ENCODE results near the gene RELT. TPM values are rescaled to one million over a fixed set of nuclear protein-coding genes. Genes with fewer than 3 reads are reported as not detected.

The RELT gene
- total and polyA plus RNA-seq, 2 experiments from 2014 or later, result 2.0 to 6.3 TPM

- H3K27me3 ChIP-seq (ENCODE audit: insufficient read depth), result no peaks in the 10 kb centered on the region
- DNase-seq (ENCODE audit: low spot score) (no peak), ATAC-seq (no peak)
- no peaks in the 10 kb centered on the region for H3K4me1 ChIP-seq (ENCODE audit: insufficient read depth)
- Mint-ChIP-seq H3K36me3 (ENCODE audit: low read depth) (peaks cover 11% of the 10 kb centered on the region), H3K27me3 (ENCODE audit: insufficient read depth, low read depth, poor library complexity) (no peaks in the 10 kb centered on the region), H3K4me1 (peaks cover 5% of the 10 kb centered on the region; the same call in 1 of the 3 replicates), H3K9me3 (no peaks in the 10 kb centered on the region), H3K27ac (no peak overlapping the region), H3K4me3 (no peak overlapping the region)
- H3K9me2 ChIP-seq (ENCODE audit: insufficient read depth), result no peaks in the 10 kb centered on the region
- no peaks in the 10 kb centered on the region for H3K79me2 ChIP-seq (replicated peaks; ENCODE audit: insufficient read depth)
- no peak overlapping the region for H3K27ac ChIP-seq (ENCODE audit: low read depth)
- H3K4me3 ChIP-seq, result no peak overlapping the region
- H3F3A ChIP-seq (replicated peaks; ENCODE audit: low read depth), result 0 out of 2 replicates have a peak, but pooled peaks cover 2% of the 10 kb centered on the region
- no peaks in the 10 kb centered on the region for H3K36me3 ChIP-seq (ENCODE audit: insufficient read depth)
- peaks cover under 1% of the 10 kb centered on the region for H4K20me1 ChIP-seq (replicated peaks; ENCODE audit: insufficient read depth)
- TF ChIP-seq CREB1 (CRISPR knock-in tag; IDR thresholded peaks at IDR 0.05; ENCODE audit: low read depth), result no peak
- no peak for TF ChIP-seq JUNB (IDR thresholded peaks at IDR 0.05; ENCODE audit: unreplicated experiment)
- no peak for TF ChIP-seq POLR2AphosphoS5 (IDR thresholded peaks at IDR 0.05; ENCODE audit: low read depth)
- no peak for TF ChIP-seq STAT1 (IDR thresholded peaks at IDR 0.05; ENCODE audit: unreplicated experiment)
- TF ChIP-seq ZNF331 (CRISPR knock-in tag; IDR thresholded peaks at IDR 0.05; ENCODE audit: low read depth), result no peak
- TF ChIP-seq ETS1 (IDR thresholded peaks at IDR 0.05), result no peak
- no peak for TF ChIP-seq REST (IDR thresholded peaks at IDR 0.05; ENCODE audit: unreplicated experiment)
- TF ChIP-seq CTCF (conservative IDR thresholded peaks at IDR 0.05; ENCODE audit: low read depth in 2 of 2), result no peak
- no peak for TF ChIP-seq ZNF462 (CRISPR knock-in tag; IDR thresholded peaks at IDR 0.05)
- no peak for TF ChIP-seq EZH2 (IDR thresholded peaks at IDR 0.05; ENCODE audit: low read depth, unreplicated experiment)
- TF ChIP-seq NANOG (IDR thresholded peaks at IDR 0.05; ENCODE audit: borderline replicate concordance), result no peak
- TF ChIP-seq ZNF114 (CRISPR knock-in tag; IDR thresholded peaks at IDR 0.05), result no peak
- no peak for TF ChIP-seq EZH2phosphoT487 (IDR thresholded peaks at IDR 0.05; ENCODE audit: unreplicated experiment)
- no peak overlapping the region for H3K4me2 ChIP-seq
- H2AFZ ChIP-seq, result no peak overlapping the region
Observed at GRCh38 chr11:73405146-73405510, 28.9 kb downstream of the RELT start.

Measured in GM23338 (cell line).